ENCODE data around the gene ATP13A5. TPM values are rescaled to one million over a fixed set of nuclear protein-coding genes. Genes with fewer than 3 reads are reported as not detected.
A peak's percentile ranks its signal among the peaks of the same experiment; 100 is the strongest.

The ATP13A5 gene
- total RNA-seq, 1 donor from 2014 or later: 0.12 TPM

DNA sequence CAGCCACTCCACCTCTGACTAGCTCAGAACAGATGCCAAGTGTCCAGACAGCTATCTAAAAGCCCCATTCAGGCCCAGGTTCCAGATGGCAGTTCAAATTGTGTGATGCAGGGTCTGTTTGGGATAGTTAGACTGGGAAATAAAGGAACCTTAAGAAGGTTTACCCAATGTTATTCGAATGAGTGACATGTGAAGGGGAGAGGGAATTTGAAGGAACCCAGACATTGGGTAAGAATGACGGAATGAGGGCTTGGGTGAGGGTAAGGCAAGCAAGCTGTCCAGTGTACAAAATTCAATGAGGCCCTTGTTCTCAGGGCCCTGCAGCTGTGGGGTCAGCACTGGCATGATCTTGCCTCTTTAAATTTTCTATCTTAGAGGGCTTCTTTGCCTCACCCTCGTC lies 34.1 kb downstream of the ATP13A5 start:
- no peak for ATAC-seq

DNA sequence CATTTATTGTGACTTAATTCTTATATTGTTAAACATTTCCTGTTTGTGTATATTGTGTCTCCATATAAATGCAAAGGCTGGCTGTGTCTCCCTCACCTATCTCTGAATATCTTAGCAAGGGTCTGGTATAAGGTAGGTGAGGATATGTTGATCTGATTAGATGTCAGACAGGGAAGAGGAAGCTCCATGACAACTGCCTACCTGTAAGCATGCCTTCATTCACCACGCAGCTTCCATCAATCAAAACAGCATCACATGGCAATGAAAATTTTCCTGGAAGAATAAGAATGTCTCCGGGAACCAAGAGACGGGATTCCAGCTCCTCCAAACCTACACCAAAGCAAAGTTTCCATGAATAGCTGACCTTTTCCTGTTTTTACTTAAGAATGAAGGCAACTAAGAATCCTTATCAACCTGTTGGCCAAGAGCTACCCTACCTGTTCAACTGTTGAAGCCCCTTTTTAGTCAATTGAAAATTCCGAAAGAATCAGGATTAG lies 34.8 kb downstream of the ATP13A5 start:
- ATAC-seq: no peak

DNA sequence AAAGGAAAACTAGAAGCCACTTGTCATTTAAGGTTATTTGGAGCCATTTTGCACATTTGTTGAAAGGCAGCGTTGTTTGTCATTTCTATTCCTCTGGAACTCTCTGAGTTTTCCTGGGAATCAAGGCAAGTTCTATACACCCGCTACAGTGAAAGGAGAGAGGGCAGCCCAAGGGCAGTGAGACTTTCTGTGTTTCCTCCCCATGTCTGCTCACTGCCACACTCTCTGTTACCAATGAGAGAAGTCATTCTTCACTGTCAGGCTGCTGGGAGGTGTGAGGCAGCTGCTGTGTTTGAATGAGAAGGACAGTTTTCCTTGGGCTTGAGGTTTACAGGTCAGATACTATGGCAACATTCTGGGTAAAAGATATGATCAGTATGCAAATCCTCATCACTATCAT lies 36.0 kb downstream of the ATP13A5 start:
- ATAC-seq: no peak

DNA sequence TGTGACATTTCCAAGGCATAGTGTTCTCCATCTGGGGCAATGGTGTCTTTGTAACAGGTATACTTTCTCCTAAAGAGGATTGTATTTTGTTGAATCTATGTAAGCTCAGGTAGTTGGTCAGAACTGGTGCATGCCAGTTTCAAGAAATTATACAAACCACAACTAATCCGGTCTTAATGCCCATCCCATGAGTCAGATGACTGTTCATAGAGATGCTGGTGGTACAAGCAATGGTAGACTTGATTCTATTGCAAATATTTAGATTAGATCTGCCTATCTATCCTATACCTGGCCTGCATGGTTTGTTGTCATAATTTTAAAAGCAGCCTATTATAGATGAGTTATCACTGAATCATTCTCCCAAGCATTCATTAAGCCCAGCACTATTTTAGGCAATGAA lies 43.5 kb downstream of the ATP13A5 start:
- ATAC-seq: peak; percentile 97

- ATAC-seq: no peak
Observed at GRCh38 chr3:193333229-193333628, 45.3 kb downstream of the ATP13A5 start.

GRCh38 chr3:193330555-193331204 lies 47.9 kb downstream of the ATP13A5 start:
- no peak for ATAC-seq

GRCh38 chr3:193317682-193318300 lies 60.8 kb downstream of the ATP13A5 start:
- no peak for ATAC-seq

GRCh38 chr3:193314161-193314560 lies 64.4 kb downstream of the ATP13A5 start:
- ATAC-seq: no peak

GRCh38 chr3:193313061-193313958 lies 65.2 kb downstream of the ATP13A5 start:
- no peak for ATAC-seq

DNA sequence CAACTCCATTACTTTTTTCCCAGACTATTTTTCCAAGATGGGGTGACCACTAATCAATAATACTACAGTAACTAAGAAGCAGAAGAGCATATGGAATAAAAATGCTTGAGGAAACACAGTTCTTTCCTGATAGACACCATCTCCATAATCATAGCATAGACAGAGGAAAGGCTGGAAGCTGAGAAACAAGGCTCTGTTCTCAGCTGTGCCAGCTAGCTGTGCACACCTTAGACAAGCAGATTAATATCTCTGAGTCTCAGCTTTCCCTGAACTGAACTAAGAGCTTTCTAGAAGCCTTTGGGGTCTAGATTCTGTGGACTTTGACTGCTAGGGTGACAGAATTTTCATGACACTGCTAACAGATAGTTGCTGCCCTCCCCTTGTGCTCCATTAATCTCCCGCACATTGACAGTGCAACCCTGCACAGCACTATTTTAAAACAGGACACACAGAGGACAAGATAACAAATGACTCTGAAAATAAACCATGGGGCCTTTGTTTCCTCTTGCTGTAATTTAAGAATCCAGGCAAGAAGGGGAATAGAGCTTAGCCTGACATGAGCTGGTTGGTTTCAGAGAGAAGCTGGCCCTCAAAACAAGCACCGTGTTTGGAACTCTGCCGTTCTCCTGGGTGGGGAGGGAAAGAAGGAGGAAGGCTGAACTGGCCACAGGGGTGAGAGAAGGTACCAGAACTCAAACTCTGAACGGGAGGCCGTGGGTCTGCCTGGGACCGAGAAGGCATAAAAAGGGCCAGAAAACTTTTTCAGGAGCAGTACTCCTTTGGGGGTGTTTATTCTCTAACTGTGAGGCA lies 67.4 kb downstream of the ATP13A5 start:
- no peak for ATAC-seq

DNA sequence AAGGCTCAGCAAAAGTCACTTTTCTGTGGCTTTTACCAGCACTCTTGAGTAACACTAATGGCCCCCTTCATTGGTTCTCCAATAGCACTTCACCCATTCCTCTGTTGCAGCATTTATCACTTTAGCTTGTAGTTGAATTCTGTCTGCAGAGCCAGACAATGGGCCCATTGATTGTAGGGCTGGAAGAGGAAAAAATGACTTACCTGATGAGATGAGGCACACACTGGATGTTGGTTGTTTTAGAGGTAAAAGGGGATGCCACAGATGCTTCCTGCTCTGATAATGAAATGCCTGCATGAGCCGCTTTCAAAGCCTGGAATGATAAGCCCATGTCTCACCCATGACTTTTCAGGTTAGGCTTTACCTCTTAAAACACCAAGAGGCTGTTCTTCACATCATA lies 73.2 kb downstream of the ATP13A5 start:
- no peak for ATAC-seq

- peak; percentile 99 for ATAC-seq
Observed at GRCh38 chr3:193301433-193301832, 77.1 kb downstream of the ATP13A5 start.

DNA sequence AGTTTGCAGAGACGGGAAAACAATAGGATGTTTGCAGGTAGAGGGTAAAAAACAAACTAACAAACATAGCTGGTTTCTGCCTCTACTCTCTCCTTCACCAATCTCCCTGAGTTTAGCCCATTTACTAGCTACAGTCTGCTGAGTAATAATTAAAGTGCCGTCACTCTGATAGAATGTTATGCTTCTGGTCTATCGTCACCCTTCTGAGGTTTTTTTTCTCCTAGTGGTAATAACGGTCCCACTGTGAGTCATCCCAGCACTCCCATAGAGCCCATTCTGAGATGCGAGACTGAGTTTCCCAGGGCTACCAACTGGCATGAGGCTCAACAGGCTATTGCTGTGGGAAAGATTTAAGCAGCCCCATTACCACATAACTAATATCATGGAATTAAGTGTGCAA lies 81.1 kb downstream of the ATP13A5 start:
- ATAC-seq: no peak

DNA sequence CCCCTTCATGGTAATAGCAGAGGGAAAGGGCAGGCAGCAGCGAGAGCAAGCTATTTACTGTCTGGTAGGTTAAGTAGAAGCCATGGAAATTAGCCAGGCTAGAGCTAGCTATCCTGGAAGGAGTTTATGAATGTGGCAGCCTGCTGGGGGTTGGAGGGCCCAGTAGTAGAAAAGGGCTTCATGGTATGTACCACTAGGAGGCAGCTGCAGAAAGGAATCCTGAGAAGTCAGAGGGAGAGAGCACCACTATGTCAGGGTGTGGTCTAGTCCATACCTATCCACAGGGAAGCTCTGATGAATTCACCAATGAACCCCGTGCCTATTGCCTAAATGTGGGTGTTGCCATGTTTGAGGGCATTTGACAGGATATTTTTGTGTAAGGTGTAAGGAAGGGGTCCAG lies 82.6 kb downstream of the ATP13A5 start:
- peak; percentile 44 for ATAC-seq

GRCh38 chr3:193292386-193292785 lies 86.2 kb downstream of the ATP13A5 start:
- peak; percentile 78 for ATAC-seq

- ATAC-seq: no peak
Observed at GRCh38 chr3:193271101-193271840, 107.3 kb downstream of the ATP13A5 start.

- ATAC-seq: no peak
Observed at GRCh38 chr3:193270451-193270850, 108.1 kb downstream of the ATP13A5 start.

DNA sequence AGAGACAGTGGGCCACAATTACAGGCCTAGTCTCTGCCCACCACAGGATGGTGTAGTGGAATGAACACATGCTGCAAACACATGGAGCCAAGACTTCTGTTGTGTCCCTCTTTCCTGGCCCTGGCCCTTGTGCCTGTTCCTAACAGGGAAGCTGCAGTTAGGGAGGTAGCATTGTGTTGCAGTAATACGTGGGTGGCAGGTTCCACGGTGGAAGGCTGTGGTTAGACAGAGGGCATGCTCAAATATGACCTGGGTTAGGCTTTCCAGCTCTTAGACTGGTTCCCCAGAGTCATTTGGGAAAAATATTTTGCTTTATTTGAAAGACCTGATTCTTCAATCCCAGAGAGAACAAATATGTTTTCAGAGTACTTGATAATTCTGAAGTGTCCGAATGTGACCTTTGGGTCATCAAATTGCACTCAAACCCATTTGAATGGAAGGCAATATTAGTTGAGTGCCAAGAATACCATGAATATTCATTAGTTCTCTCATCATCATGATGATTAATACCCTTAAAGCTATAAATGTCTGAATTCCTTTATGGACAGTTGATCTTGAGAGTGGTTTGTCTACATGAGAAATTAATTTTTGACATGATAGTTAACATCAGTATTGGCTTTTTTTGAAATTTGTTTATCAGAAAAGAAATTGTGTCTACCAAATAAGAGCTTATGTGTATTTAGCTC lies 109.1 kb downstream of the ATP13A5 start:
- no peak for ATAC-seq

DNA sequence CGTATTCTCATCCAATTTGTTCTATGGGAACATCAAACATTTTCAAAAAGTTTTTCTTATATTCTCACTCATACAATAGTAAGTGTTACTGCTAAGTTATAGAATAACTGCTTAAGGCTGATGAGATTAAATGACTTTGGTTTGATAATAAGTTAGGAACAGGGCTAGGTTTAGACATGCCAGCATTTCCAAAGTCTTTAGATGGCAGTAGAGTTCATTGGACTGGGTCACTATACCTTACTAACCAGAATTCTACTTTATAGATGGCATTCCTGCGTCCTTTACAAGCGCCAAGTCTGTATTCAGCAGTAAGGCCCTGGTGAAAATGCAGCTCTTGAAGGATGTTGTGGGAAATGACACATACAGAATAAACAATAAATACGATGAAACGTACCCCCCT lies 115.8 kb downstream of the ATP13A5 start:
- ATAC-seq: no peak

DNA sequence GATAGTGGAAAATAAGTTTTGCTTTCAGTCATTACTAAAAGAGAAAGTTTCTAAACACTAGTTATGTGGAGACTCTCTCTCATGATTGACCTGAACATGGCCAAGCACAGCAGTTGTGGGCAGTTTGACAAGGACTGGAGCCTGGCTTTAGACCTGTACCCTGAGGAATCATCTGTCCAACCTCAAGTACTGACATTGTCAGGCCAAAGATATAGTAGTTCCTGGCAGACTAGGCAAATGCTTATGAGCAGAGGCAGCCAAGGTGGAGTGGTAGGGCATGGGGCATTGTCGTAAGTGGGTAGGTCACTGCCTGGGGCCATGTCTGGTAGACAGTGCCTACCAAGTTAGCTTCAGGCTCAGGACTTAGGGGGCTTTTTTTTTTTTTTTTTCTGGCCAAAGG lies 116.6 kb downstream of the ATP13A5 start:
- ATAC-seq: no peak

DNA sequence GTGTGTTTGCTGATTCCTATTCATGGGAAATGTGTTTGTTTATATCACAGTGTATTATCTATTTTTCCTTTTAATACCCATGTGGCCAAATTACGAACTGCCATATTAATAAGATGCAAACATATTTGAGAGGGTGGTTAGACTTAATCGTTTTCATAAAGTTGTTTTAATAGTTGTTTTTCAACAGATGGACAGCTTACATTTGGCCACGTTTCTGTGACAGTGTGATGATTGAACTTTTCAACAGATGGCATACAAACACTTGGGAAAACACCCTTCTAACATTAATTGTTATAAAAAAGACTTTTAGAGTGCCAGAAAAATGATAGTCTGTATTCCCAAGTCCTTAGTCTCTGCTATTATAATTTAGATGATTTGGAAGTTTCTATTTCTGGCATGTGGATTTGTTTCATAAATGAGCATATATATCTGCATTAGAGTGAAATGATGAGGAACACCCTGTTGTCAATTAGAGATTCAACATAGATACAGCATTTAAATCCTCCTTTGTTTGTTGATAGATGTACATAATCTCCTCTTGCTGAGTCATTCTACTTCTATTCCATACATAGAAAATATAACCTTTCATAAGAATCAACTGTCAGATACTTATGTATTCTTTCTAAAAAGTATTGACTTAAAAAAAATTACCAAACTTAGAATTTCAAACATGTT lies 124.4 kb downstream of the ATP13A5 start:
- no peak for ATAC-seq

Measured in esophagus mucosa (tissue), 1 donor.